ENCODE data around the gene PMM1. TPM values are rescaled to one million over a fixed set of nuclear protein-coding genes. Genes with fewer than 3 reads are reported as not detected.

Gene PMM1
- total and polyA plus RNA-seq, 12 donors: 13.8 to 43.5 (median 21.9) TPM

GRCh38 chr22:41539146-41540005 is 50.3 kb downstream of the PMM1 start:
- Histone ChIP-seq H3K4me1 (peaks cover 3 to 31% (median 15%) of the 10 kb centered on the region in 9 donors), H3K4me3 (no peak overlapping the region), H3K27me3 (no peaks in the 10 kb centered on the region), H3K36me3 (peaks cover 0 to 45% (median 0%) of the 10 kb centered on the region in 9 donors), H3K9me3 (no peaks in the 10 kb centered on the region), H3K27ac (no peak overlapping the region)
- 71 to 72% methylated on average over 13 of the region's 13 CpGs for WGBS, 2 donors
- TF ChIP-seq CTCF (IDR thresholded peaks at IDR 0.05): no peak
- intact Hi-C loops (cut with DNase I): loop anchor here in 5 of 10 donors (5.0 to 10.0 kb wide), 3 partner anchors 48 to 235 kb away; partner anchors contain the start of genes PMM1 (in 1 of the 5) and ZC3H7B (in 1 of the 5)
- ATAC-seq (no peak), DNase-seq (no peak)

- no peak for ATAC-seq
- DNase-seq: no peak
- Histone ChIP-seq H3K4me3 (no peak overlapping the region), H3K36me3 (peaks cover 0 to 48% (median 0%) of the 10 kb centered on the region in 9 donors), H3K27ac (no peak overlapping the region), H3K27me3 (no peaks in the 10 kb centered on the region), H3K9me3 (no peaks in the 10 kb centered on the region), H3K4me1 (peaks cover under 1 to 29% (median 14%) of the 10 kb centered on the region in 9 donors)
- 90 to 93% methylated on average over 8 of the region's 8 CpGs for WGBS, 2 donors
- intact Hi-C loops (cut with DNase I): no loop called here
- TF ChIP-seq CTCF (IDR thresholded peaks at IDR 0.05): no peak
These were observed 51.1 kb downstream of the PMM1 start for GRCh38 chr22:41538583-41538982.

- H3K4me3 ChIP-seq: no peak overlapping the region
- no peaks in the 10 kb centered on the region for H3K27me3 ChIP-seq
- H3K27ac ChIP-seq: no peak overlapping the region
- no peak for ATAC-seq
- intact Hi-C loops (cut with DNase I): no loop called here
- H3K4me1 ChIP-seq: peaks cover 5 to 29% (median 13%) of the 10 kb centered on the region in 9 donors
- TF ChIP-seq CTCF (IDR thresholded peaks at IDR 0.05): no peak
- H3K9me3 ChIP-seq: no peaks in the 10 kb centered on the region
- peaks cover 0 to 56% (median 0%) of the 10 kb centered on the region in 9 donors for H3K36me3 ChIP-seq
- 92 to 94% methylated on average over 3 of the region's 3 CpGs for WGBS, 2 donors
- DNase-seq: no peak
These were observed 52.4 kb downstream of the PMM1 start for GRCh38 chr22:41537203-41537602.

- no peaks in the 10 kb centered on the region for H3K27me3 ChIP-seq
- H3K4me3 ChIP-seq: no peak overlapping the region
- intact Hi-C loops (cut with DNase I): no loop called here
- peaks cover 0 to 73% (median 13%) of the 10 kb centered on the region in 9 donors for H3K36me3 ChIP-seq
- peak in 2 of 9 donors; percentile 10 to 18 for TF ChIP-seq CTCF (IDR thresholded peaks at IDR 0.05)
- no peak for ATAC-seq
- no peaks in the 10 kb centered on the region for H3K9me3 ChIP-seq
- no peak for DNase-seq
- WGBS, 2 donors: 87 to 93% methylated on average over 5 of the region's 5 CpGs
- no peak overlapping the region for H3K27ac ChIP-seq
- peaks cover 0 to 35% (median 22%) of the 10 kb centered on the region in 9 donors for H3K4me1 ChIP-seq
These were observed 54.4 kb downstream of the PMM1 start for GRCh38 chr22:41535244-41535643.

All from heart right ventricle (tissue), 16 donors.